GM10248 (cell line): ENCODE results near the gene TOX2.

Experiments
- CTCF ChIA-PET: fragments of 300-600 bp; sonication (Branson Sonifier 250); formaldehyde crosslinking; extraction: SDS; loops from one replicate; lab custom pipeline; 2021; ENCODE audit warnings: antibody characterized with exemption; lab: Yijun Ruan, JAX
- POLR2A ChIA-PET: fragments of 350-650 bp; sonication (Branson Sonifier 250); formaldehyde crosslinking; extraction: SDS; loops from one replicate; lab custom pipeline; 2020; ENCODE audit warnings: antibody characterized with exemption; lab: Yijun Ruan, JAX
- DNase-seq: peaks from one replicate; pipeline ENCODE4 v3.0.0; 2012; ENCODE audit errors: extremely low spot score
- TF ChIP-seq, protein P1 (sequence below): IDR thresholded peaks from 2 replicates; pipeline ENCODE4 v1.5.1; 2012; ENCODE audit warnings: mild to moderate bottlenecking, low read depth; ENCODE audit errors: extremely low read depth, missing control alignments, control extremely low read depth

The TOX2 gene

DNA sequence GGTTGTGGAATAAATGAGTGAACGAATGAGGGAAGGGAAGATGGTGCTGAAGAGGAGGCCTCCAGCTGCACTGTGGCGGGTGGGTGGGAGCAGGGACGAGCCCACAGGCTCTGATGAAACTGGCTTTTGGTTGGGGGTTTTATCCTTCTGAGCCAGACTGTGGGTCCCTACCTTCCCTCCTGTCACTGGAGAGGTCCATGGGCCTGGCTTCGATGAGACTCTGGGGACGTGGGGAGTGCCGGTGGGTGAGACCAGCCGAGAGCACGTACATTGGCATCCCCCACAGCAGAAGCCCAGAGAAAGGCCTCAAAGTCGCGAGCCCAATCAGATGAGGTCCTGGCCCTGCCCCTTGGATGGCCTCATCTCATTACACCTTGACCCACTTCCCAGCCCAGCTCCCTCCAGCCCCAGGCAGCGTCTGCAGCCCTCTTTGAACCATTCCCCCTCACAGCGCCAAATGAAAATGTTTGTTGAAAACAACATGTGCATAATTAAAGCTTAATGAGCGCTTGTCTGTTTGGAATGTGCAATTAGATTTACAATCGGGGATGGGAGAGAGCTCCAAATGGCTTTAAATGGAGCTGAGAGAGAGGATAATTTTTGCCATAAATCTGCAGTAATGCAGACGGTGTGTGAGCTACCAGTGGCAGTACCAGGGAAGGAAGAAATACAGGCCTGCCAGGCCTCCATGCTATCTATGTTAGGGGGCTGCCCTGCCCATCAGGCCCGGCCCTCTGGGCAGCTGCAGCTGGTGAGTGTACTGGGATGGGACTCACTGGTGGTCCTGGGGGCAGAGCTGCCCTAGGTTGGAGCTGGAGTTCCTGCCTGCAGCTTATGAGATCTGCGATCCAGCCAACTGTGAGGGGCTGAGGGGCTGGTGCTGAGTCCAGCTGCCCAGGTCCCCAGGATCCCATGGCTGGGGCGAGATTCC is 47.2 kb downstream of the TOX2 start:
- DNase-seq, result no peak
- TF ChIP-seq, protein P1, sequence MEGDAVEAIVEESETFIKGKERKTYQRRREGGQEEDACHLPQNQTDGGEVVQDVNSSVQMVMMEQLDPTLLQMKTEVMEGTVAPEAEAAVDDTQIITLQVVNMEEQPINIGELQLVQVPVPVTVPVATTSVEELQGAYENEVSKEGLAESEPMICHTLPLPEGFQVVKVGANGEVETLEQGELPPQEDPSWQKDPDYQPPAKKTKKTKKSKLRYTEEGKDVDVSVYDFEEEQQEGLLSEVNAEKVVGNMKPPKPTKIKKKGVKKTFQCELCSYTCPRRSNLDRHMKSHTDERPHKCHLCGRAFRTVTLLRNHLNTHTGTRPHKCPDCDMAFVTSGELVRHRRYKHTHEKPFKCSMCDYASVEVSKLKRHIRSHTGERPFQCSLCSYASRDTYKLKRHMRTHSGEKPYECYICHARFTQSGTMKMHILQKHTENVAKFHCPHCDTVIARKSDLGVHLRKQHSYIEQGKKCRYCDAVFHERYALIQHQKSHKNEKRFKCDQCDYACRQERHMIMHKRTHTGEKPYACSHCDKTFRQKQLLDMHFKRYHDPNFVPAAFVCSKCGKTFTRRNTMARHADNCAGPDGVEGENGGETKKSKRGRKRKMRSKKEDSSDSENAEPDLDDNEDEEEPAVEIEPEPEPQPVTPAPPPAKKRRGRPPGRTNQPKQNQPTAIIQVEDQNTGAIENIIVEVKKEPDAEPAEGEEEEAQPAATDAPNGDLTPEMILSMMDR, result no peak
- ChIA-PET POLR2A (no interaction called here), CTCF (interaction anchor here (1.3 to 1.9 kb wide), 2 partner anchors 20 to 21 kb away, joined by 3 to 7 read pairs; no protein-coding TSS in a partner anchor)

DNA sequence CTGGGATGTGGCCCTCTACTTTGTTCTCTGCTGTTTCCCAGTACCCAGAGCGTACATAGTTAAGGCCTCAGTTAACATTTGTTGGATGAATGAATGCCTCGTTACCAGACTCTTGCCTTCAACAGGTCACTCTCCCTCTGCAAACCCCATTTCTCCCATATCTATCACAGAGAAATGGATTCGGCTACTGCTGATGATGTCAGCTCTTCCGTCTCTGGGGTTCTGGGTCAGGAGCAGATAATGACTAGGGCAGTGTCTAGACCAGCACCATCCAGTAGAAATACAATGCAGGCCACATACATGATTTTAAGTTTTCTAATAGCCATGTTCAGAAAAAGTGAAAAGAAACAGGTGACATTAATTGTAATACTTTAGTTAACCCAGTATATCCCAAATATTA is 47.9 kb downstream of the TOX2 start:
- CTCF ChIA-PET, result interaction anchor here (1.3 kb wide), 1 partner anchor 21 kb away, joined by 3 read pairs; no protein-coding TSS in a partner anchor
- TF ChIP-seq, protein P1, result no peak

DNA sequence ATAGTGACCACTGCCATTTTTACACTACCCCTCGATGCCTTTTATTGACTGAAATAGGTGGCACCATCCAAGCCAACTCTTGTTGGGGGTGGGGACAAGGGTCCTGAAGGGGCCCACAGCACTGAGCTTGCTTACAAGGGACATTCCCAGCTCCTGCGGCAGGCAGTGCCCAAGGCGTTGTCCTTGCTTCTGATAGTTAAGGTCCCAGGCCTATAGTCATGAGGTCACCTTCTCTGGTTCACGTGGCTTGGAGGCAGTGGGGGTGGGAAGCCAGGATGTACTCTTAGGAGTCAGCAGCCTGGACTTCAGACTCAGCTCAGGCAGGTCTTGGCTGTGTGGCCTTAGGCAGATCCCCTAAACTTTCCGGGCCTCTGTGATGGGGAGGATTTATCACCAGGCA is 48.6 kb downstream of the TOX2 start:
- no peak for DNase-seq
- ChIA-PET CTCF (interaction anchor here (1.1 kb wide), 1 partner anchor 20 kb away, joined by 3 read pairs; no protein-coding TSS in a partner anchor), POLR2A (no interaction called here)
- TF ChIP-seq, protein P1, result no peak

More for the DNA sequence above, 47.9 kb downstream of the TOX2 start:
- no peak for DNase-seq
- POLR2A ChIA-PET, result no interaction called here

DNA sequence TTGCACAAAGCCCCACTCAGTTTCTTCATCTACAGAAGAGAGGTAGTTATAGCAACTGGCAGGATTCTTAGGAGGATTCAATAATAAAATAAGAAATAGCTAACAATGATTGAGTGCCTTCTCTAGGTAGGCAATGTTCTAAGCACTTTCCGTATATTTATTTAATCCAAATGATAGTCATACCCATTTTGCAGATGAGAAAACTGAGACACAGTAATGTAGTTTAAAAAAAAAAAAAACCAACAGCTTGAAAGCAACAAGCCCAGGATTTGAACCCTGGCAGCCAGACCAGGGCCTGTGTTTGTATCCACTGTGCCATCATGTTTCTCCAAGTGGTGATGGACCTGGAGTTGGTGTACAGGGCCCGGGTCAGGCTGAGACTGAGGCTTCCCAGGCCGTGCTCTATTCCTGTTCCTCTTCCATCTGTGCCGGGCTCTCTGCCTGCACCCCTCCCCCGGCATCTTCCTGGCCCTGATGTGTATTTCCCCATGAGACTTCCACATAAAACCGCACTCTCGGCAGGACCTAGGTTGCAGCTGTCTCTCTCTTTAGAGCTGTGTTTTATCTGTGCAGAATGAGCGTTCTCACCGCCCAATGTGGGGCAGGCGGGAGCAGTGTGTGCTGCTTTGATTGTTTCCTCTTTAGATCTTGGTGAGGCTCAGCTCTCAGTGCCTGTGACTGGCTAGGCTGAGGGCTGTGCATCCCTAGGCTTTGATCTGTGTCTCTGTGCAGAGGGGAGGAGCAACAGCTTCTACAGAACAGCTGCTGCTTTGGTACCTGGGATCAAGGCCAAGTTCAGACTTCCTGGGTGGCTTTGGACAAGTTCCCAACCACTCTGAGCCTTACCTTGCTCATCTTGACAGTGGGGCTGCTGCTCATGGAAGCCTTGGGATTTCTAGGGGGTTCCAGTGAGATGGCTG is 49.5 kb downstream of the TOX2 start:
- no peak for DNase-seq
- CTCF ChIA-PET, result interaction anchor here (1.1 to 1.7 kb wide), 3 partner anchors 9 to 19 kb away, joined by 3 to 8 read pairs (median 6); no protein-coding TSS in a partner anchor
- POLR2A ChIA-PET, result no interaction called here
- TF ChIP-seq, protein P1, result no peak

DNA sequence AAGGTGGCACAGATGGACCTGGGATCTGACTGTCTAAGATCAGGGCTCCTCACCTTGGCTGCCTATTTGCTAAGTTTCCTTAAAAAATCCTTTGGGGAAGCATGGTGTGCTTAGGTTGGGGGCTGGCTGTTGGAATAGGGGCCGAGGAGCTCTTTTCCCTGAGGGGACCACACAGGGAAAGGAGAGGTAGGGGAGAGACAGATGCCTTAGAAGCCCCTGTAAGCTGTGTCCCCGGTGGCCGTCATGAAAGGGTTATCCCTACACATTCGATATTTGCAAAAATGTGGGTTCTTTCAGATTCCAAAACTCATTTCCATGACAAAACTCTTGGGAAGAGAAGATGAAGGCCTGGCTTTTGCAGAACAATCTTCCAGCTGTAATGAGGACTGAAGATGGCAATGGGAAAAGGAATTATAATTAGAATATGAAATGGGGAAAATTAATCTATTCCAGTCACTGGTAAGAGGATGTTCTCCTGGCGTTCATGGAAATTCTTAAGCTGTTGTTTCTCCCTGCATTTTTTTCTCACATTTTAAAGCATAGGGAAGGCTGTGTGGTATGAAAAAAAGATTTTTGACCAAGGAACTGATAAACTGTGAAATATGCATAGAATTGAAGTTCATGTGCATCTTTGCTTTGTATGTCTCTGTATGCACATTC is 53.8 kb downstream of the TOX2 start:
- CTCF ChIA-PET, result no interaction called here
- TF ChIP-seq, protein P1, result no peak
- DNase-seq, result no peak
- POLR2A ChIA-PET, result no interaction called here
